Measurements from ENCODE around the gene AKR1A1.

AKR1A1 gene

DNA sequence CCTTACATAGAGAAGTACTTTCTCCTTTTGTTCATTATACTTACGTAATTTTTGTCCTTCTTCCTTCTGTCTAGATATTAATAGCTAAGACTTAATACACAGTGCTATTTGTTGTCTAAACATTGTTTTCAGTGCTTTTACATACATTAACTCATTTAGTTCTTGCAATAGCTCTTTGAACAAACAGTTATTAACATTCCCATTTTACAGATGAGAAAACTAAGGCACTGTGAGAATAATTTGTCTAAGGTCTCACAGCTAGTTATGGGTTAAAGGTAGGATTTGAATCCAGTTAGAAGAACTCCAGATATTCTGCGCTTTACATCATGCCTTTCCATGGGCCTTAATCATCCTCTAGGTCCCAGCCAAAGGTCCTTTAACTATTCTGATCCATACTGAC lies 53.6 kb downstream of the AKR1A1 start:
- H2AFZ ChIP-seq: no peak overlapping the region
- H3K9ac ChIP-seq: no peak overlapping the region
- H3K27me3 ChIP-seq (ENCODE audit: control insufficient read depth, insufficient read depth, low read length): no peaks in the 10 kb centered on the region
- peaks cover 5% of the 10 kb centered on the region for H3K79me2 ChIP-seq
- no peaks in the 10 kb centered on the region for H3K4me1 ChIP-seq
- TF ChIP-seq, protein P1, sequence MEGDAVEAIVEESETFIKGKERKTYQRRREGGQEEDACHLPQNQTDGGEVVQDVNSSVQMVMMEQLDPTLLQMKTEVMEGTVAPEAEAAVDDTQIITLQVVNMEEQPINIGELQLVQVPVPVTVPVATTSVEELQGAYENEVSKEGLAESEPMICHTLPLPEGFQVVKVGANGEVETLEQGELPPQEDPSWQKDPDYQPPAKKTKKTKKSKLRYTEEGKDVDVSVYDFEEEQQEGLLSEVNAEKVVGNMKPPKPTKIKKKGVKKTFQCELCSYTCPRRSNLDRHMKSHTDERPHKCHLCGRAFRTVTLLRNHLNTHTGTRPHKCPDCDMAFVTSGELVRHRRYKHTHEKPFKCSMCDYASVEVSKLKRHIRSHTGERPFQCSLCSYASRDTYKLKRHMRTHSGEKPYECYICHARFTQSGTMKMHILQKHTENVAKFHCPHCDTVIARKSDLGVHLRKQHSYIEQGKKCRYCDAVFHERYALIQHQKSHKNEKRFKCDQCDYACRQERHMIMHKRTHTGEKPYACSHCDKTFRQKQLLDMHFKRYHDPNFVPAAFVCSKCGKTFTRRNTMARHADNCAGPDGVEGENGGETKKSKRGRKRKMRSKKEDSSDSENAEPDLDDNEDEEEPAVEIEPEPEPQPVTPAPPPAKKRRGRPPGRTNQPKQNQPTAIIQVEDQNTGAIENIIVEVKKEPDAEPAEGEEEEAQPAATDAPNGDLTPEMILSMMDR (IDR thresholded peaks at IDR 0.05): no peak
- no peaks in the 10 kb centered on the region for H3K36me3 ChIP-seq (ENCODE audit: control insufficient read depth, insufficient read depth, low read length)
- no peaks in the 10 kb centered on the region for H3K9me3 ChIP-seq (ENCODE audit: control insufficient read depth, low read length)
- H3K27ac ChIP-seq: no peak overlapping the region
- H3K4me2 ChIP-seq (ENCODE audit: low read length): no peak overlapping the region
- H3K4me3 ChIP-seq (ENCODE audit: low read depth, low read length): no peak overlapping the region

GRCh38 chr1:45607404-45608074 lies 56.9 kb downstream of the AKR1A1 start:
- Histone ChIP-seq H3K4me3 (ENCODE audit: low read depth, low read length) (no peak overlapping the region), H3K4me2 (ENCODE audit: low read length) (no peak overlapping the region), H3K36me3 (ENCODE audit: control insufficient read depth, insufficient read depth, low read length) (no peaks in the 10 kb centered on the region), H3K79me2 (peaks cover 5% of the 10 kb centered on the region), H3K4me1 (no peaks in the 10 kb centered on the region), H3K9me3 (ENCODE audit: control insufficient read depth, low read length) (no peaks in the 10 kb centered on the region), H3K27me3 (ENCODE audit: control insufficient read depth, insufficient read depth, low read length) (no peaks in the 10 kb centered on the region), H2AFZ (no peak overlapping the region), H3K9ac (no peak overlapping the region), H3K27ac (no peak overlapping the region)
- TF ChIP-seq, protein P1 (IDR thresholded peaks at IDR 0.05): no peak

DNA sequence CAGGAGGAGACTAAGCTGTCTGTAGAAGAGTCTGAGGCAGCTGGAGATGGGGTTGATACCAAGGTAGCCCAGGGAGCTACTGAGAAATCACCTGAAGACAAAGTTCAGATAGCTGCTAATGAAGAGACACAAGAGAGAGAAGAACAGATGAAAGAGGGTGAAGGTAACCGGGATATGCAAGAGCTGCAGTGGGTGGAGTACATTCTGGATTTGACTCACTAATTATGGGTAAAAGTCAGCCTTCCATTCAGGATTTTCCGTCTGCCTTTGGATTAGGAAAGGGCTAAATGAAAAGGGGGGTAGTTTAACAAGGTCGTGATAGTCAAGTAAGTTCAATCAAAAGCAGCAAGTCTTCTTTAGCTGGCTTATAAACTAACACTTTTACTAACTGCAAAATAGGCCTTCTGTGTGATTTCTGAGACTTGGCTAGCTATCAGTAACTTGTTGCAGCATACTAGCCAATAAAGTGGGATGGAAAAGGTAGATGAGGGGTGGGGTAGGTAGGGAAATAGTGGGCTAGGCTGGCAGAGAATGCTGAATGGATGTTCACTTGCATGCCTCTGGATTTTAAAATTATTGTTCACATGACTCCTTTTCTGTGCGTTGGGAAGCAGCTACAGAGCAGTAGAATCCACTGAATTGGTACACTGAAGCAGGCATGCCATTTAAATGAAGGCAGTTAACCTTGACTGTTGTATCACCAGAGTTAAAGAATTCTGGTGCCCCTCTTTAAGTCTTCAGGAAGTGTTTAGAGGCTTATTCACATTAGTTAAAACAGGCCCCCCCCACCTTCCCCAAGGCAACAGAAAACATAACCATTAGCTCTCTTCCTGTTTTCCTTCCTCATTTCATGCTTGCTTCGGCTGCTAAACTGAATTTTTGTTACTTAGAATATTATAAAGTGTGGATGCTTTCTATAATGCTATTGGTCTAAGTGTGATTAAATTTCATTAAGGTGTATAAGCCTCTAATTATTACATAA lies 57.8 kb downstream of the AKR1A1 start:
- no peaks in the 10 kb centered on the region for H3K9me3 ChIP-seq (ENCODE audit: control insufficient read depth, low read length)
- no peaks in the 10 kb centered on the region for H3K27me3 ChIP-seq (ENCODE audit: control insufficient read depth, insufficient read depth, low read length)
- H2AFZ ChIP-seq: no peak overlapping the region
- no peak overlapping the region for H3K4me2 ChIP-seq (ENCODE audit: low read length)
- no peaks in the 10 kb centered on the region for H3K36me3 ChIP-seq (ENCODE audit: control insufficient read depth, insufficient read depth, low read length)
- H3K4me1 ChIP-seq: no peaks in the 10 kb centered on the region
- TF ChIP-seq, protein P1 (IDR thresholded peaks at IDR 0.05): no peak
- H3K79me2 ChIP-seq: no peaks in the 10 kb centered on the region
- no peak overlapping the region for H3K27ac ChIP-seq
- H3K4me3 ChIP-seq (ENCODE audit: low read depth, low read length): no peak overlapping the region
- no peak overlapping the region for H3K9ac ChIP-seq

GRCh38 chr1:45610589-45611226 lies 60.1 kb downstream of the AKR1A1 start:
- Histone ChIP-seq H3K4me2 (ENCODE audit: low read length) (no peak overlapping the region), H3K79me2 (no peaks in the 10 kb centered on the region), H3K27ac (no peak overlapping the region), H3K27me3 (ENCODE audit: control insufficient read depth, insufficient read depth, low read length) (no peaks in the 10 kb centered on the region), H3K4me3 (ENCODE audit: low read depth, low read length) (no peak overlapping the region), H3K9me3 (ENCODE audit: control insufficient read depth, low read length) (no peaks in the 10 kb centered on the region), H3K9ac (no peak overlapping the region), H3K36me3 (ENCODE audit: control insufficient read depth, insufficient read depth, low read length) (no peaks in the 10 kb centered on the region), H3K4me1 (no peaks in the 10 kb centered on the region), H2AFZ (no peak overlapping the region)
- TF ChIP-seq, protein P1 (IDR thresholded peaks at IDR 0.05): no peak
